CD14-positive monocyte (primary cell): ENCODE measurements around the gene CHI3L2. TPM values are rescaled to one million over a fixed set of nuclear protein-coding genes. Genes with fewer than 3 reads are reported as not detected.

Experiments used
- DNase-seq, 3 donors: peaks; one replicate each; pipeline ENCODE4 v3.0.0-alpha.2; 2011 to 2022
- H2AFZ ChIP-seq: 2 replicates; pipeline ENCODE4 v1.6.0; 2012; ENCODE audit warnings: mild to moderate bottlenecking, low read depth, low read length, inconsistent platforms; ENCODE audit not compliant: insufficient read depth, poor library complexity, severe bottlenecking
- H3K27ac ChIP-seq, 2 donors: 1 replicate in 1 of 2; 2 replicates in 1 of 2; pipeline ENCODE4 v1.5.1; 2012 to 2013; ENCODE audit warnings: low read length in 2 of 2, control low read depth in 1 of 2, inconsistent platforms in 1 of 2, low read depth in 1 of 2, mild to moderate bottlenecking in 1 of 2
- H3K27me3 ChIP-seq, 2 donors: one replicate each; pipeline versions ENCODE4 v1.6.0 to v1.6.1; 2011 to 2013; ENCODE audit warnings: low read length in 2 of 2; ENCODE audit not compliant: control insufficient read depth in 2 of 2, insufficient read depth in 2 of 2
- H3K36me3 ChIP-seq, 2 donors: replicated peaks in 1 of 2; 1 replicate in 1 of 2; 2 replicates in 1 of 2; pipeline versions ENCODE4 v1.5.1 to v1.6.1; 2012 to 2013; ENCODE audit warnings: low read length in 2 of 2, control low read depth in 1 of 2, inconsistent platforms in 1 of 2, mild to moderate bottlenecking in 1 of 2; ENCODE audit not compliant: insufficient read depth in 2 of 2, control insufficient read depth in 1 of 2
- H3K4me1 ChIP-seq, 2 donors: 1 replicate in 1 of 2; 2 replicates in 1 of 2; pipeline versions ENCODE4 v1.5.1 to v1.6.1; 2012 to 2013; ENCODE audit warnings: low read length in 2 of 2, control low read depth in 1 of 2, inconsistent platforms in 1 of 2, mild to moderate bottlenecking in 1 of 2, moderate library complexity in 1 of 2; ENCODE audit not compliant: insufficient read depth in 2 of 2, control insufficient read depth in 1 of 2
- H3K4me2 ChIP-seq: replicated peaks from 2 replicates; pipeline ENCODE3; 2012; ENCODE audit warnings: low read length, moderate library complexity, mild to moderate bottlenecking; ENCODE audit not compliant: poor library complexity, severe bottlenecking; ENCODE audit errors: extremely low read depth
- H3K4me3 ChIP-seq, 3 experiments: fragments of 200-600 bp in 1 of 3; sonication (generic) in 1 of 3; replicated peaks in 1 of 3; 1 replicate in 2 of 3; 2 replicates in 1 of 3; pipeline ENCODE4 v1.5.1; 2011 to 2013; ENCODE audit warnings: low read length in 3 of 3, mild to moderate bottlenecking in 3 of 3, control low read depth in 2 of 3, low read depth in 2 of 3, inconsistent platforms in 1 of 3, moderate library complexity in 1 of 3
- H3K79me2 ChIP-seq: 2 replicates; pipeline ENCODE4 v1.6.0; 2012; ENCODE audit warnings: mild to moderate bottlenecking, control low read depth, inconsistent platforms, low read length, moderate library complexity; ENCODE audit not compliant: insufficient read depth
- H3K9ac ChIP-seq: 2 replicates; pipeline ENCODE4 v1.6.0; 2017; ENCODE audit warnings: low read length, mild to moderate bottlenecking; ENCODE audit not compliant: insufficient read depth, poor library complexity, severe bottlenecking
- H3K9me3 ChIP-seq, 2 donors: replicated peaks in 1 of 2; 1 replicate in 1 of 2; 2 replicates in 1 of 2; pipeline versions ENCODE4 v1.5.1 to v1.6.1; 2012 to 2013; ENCODE audit warnings: low read length in 2 of 2, control low read depth in 1 of 2; ENCODE audit not compliant: control insufficient read depth in 1 of 2, insufficient read depth in 1 of 2
- H4K20me1 ChIP-seq: 2 replicates; pipeline ENCODE4 v1.6.0; 2012; ENCODE audit warnings: mild to moderate bottlenecking, low read length, control low read depth, moderate library complexity; ENCODE audit not compliant: insufficient read depth
- H3K27ac Mint-ChIP-seq, 7 donors: one replicate each; pipeline ENCODE4 v1.8.0; 2020; ENCODE audit warnings: mild to moderate bottlenecking in 7 of 7, mixed read lengths in 7 of 7, moderate library complexity in 6 of 7, inconsistent platforms in 2 of 7
- H3K27me3 Mint-ChIP-seq, 3 donors: one replicate each; pipeline ENCODE4 v1.8.0; 2021 to 2022; ENCODE audit warnings: low read depth in 3 of 3, mild to moderate bottlenecking in 3 of 3, mixed read lengths in 3 of 3, moderate library complexity in 3 of 3, inconsistent platforms in 1 of 3
- H3K36me3 Mint-ChIP-seq, 2 donors: one replicate each; pipeline ENCODE4 v1.8.0; 2020; ENCODE audit warnings: mixed read lengths in 2 of 2, inconsistent platforms in 1 of 2, mild to moderate bottlenecking in 1 of 2
- H3K4me1 Mint-ChIP-seq: one replicate; pipeline ENCODE4 v1.8.0; 2020; ENCODE audit warnings: mild to moderate bottlenecking, mixed read lengths
- H3K4me3 Mint-ChIP-seq, 2 donors: one replicate each; pipeline ENCODE4 v1.8.0; 2020; ENCODE audit warnings: mild to moderate bottlenecking in 2 of 2, mixed read lengths in 2 of 2, moderate library complexity in 1 of 2
- H3K9me3 Mint-ChIP-seq, 7 donors: one replicate each; pipeline ENCODE4 v1.8.0; 2020 to 2022; ENCODE audit warnings: mixed read lengths in 7 of 7, mild to moderate bottlenecking in 6 of 7, moderate library complexity in 6 of 7, inconsistent platforms in 2 of 7
- WGBS: methylation state at CpG from one replicate; pipeline ENCODE4 v1.1.5; 2013; ENCODE audit warnings: missing lambda C conversion rate; ENCODE audit not compliant: insufficient coverage; 5-methylcytosine and 5-hydroxymethylcytosine counted together
- intact Hi-C, 2 donors: fragments of 100-400 bp; cut with micrococcal nuclease; formaldehyde crosslinking; loops; one replicate each; pipeline versions ENCODE4 v1.15.0 to v1.15.1; 2023
- polyA plus RNA-seq, 3 donors: library from polyadenylated mRNA; depleted of rRNA in 1 of 3; unstranded in 2 of 3; stranded (reverse) in 1 of 3; fragments of 300-500 nt in 2 of 3; fragments of >200 nt in 1 of 3; fragmentation: Illumina TruSeq in 2 of 3; gene quantifications; 1 replicate in 2 of 3; 2 replicates in 1 of 3; pipeline ENCODE4 v1.2.3, GENCODE V29; 2012 to 2021
- TF ChIP-seq, protein P1 (sequence below): fragments of 200-600 bp; IDR thresholded peaks from one replicate; pipeline ENCODE4 v1.8.0; 2022; ENCODE audit warnings: antibody characterized with exemption, mild to moderate bottlenecking

Gene CHI3L2
- polyA plus RNA-seq, 3 donors = 1.2 to 9.9 (median 1.4) TPM

DNA sequence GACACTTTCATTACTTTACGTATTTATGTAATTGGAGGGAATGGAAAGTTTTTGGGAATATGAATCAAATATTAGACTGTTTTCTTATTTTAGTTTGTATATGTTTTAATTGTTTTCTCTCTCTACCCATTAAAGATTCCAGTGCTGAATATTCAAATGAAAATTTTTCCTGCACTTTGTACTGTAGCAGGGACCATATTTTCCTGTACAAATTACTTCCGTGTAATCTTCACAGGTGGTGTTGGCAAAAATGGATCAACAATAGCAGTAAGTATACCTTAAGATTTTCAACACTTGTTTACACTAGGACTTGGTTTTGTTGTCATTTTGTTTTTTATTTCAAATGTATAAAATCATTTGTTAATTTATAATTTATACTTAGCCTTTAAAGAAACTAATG is 45.5 kb upstream of the CHI3L2 start:
- no CpG with 5 or more reads among the region's 2 CpGs for whole genome bisulfite sequencing
- no peak for DNase-seq
- Histone ChIP-seq H3K27ac (no peak overlapping the region), H3K4me1 (peaks cover 31 to 34% of the 10 kb centered on the region in 2 donors), H3K27me3 (no peaks in the 10 kb centered on the region), H2AFZ (no peak overlapping the region), H4K20me1 (peaks cover 2% of the 10 kb centered on the region), H3K9ac (no peak overlapping the region), H3K36me3 (peaks cover 61 to 85% of the 10 kb centered on the region in 2 donors), H3K4me2 (no peak overlapping the region), H3K9me3 (no peaks in the 10 kb centered on the region), H3K79me2 (no peaks in the 10 kb centered on the region), H3K4me3 (no peak overlapping the region)
- Mint-ChIP-seq H3K9me3 (no peaks in the 10 kb centered on the region), H3K27me3 (no peaks in the 10 kb centered on the region), H3K4me3 (no peak overlapping the region), H3K36me3 (peaks cover 70 to 80% of the 10 kb centered on the region in 2 donors), H3K27ac (no peak overlapping the region), H3K4me1 (peaks cover 28% of the 10 kb centered on the region)
- TF ChIP-seq, protein P1, sequence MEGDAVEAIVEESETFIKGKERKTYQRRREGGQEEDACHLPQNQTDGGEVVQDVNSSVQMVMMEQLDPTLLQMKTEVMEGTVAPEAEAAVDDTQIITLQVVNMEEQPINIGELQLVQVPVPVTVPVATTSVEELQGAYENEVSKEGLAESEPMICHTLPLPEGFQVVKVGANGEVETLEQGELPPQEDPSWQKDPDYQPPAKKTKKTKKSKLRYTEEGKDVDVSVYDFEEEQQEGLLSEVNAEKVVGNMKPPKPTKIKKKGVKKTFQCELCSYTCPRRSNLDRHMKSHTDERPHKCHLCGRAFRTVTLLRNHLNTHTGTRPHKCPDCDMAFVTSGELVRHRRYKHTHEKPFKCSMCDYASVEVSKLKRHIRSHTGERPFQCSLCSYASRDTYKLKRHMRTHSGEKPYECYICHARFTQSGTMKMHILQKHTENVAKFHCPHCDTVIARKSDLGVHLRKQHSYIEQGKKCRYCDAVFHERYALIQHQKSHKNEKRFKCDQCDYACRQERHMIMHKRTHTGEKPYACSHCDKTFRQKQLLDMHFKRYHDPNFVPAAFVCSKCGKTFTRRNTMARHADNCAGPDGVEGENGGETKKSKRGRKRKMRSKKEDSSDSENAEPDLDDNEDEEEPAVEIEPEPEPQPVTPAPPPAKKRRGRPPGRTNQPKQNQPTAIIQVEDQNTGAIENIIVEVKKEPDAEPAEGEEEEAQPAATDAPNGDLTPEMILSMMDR = no peak
- intact Hi-C loops = no loop called here

DNA sequence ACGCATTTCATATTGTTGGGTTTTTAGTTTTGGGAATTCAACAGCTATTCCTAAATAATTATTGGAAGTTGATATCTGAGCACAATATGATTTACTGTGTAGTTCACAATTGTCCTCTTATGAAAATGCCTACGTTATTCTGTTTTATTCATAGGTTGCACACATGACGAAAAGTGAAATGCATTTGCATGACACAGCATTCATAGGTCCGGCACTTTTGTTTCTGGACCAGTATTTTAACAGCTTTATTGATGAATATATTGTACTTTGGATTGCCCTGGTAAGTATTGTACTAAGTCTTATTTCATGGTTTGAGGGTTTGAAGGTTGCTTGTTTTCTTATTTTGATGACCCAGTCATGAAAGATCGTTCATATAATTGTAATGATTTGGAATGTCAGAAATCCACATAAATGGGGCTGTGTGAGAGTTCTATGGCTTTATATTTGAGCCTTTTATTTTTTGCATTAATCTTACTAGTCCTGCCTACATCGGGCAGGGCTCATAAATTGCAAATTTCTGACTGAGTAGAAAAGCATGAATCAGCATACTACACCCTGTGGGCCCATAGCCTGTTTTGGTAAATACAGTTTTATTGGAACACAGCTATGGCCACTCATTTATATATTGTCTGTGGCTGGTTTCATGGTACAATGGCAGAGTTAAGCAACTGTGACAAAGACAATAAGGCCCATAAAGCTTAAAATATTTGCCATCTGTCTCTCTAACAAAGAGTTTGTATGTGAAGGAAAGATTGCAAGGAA is 44.0 kb upstream of the CHI3L2 start:
- Histone ChIP-seq H3K4me1 (peaks cover 33 to 34% of the 10 kb centered on the region in 2 donors), H3K4me3 (no peak overlapping the region), H3K4me2 (no peak overlapping the region), H3K79me2 (no peaks in the 10 kb centered on the region), H3K9ac (no peak overlapping the region), H3K27ac (peak overlapping the region in 1 of 2 donors; percentile 18), H3K27me3 (no peaks in the 10 kb centered on the region), H4K20me1 (no peaks in the 10 kb centered on the region), H3K36me3 (peaks cover 61 to 85% of the 10 kb centered on the region in 2 donors), H3K9me3 (no peaks in the 10 kb centered on the region), H2AFZ (no peak overlapping the region)
- H3K9me3 Mint-ChIP-seq = no peaks in the 10 kb centered on the region
- peak overlapping the region in 5 of 7 donors; percentile 7 to 72 (median 59) for H3K27ac Mint-ChIP-seq
- intact Hi-C loops = no loop called here
- TF ChIP-seq, protein P1 = no peak
- no peak for DNase-seq
- no peaks in the 10 kb centered on the region for H3K27me3 Mint-ChIP-seq
- H3K36me3 Mint-ChIP-seq = peaks cover 74 to 84% of the 10 kb centered on the region in 2 donors
- H3K4me3 Mint-ChIP-seq = no peak overlapping the region
- WGBS = 96% methylated on average over 4 of the region's 6 CpGs
- peaks cover 28% of the 10 kb centered on the region for H3K4me1 Mint-ChIP-seq
